Testis (tissue), 2 donors: ENCODE measurements around the gene GPR158.

ENCODE experiments used
- POLR2A ChIP-seq: fragments of 450-650 bp; IDR thresholded peaks from one replicate; pipeline ENCODE4 v1.6.1; 2017; ENCODE audit warnings: antibody characterized with exemption, mild to moderate bottlenecking, moderate library complexity
- TF ChIP-seq, protein P1 (sequence below), 3 experiments: fragments of 450-650 bp in 2 of 3; fragments of 200-600 bp in 1 of 3; sonication (generic) in 1 of 3; IDR thresholded peaks; one replicate each; pipeline ENCODE4 v1.5.1; 2016 to 2019; ENCODE audit warnings: antibody characterized with exemption in 3 of 3, mild to moderate bottlenecking in 2 of 3, moderate library complexity in 1 of 3

- no peak for TF ChIP-seq POLR2A
- TF ChIP-seq, protein P1, sequence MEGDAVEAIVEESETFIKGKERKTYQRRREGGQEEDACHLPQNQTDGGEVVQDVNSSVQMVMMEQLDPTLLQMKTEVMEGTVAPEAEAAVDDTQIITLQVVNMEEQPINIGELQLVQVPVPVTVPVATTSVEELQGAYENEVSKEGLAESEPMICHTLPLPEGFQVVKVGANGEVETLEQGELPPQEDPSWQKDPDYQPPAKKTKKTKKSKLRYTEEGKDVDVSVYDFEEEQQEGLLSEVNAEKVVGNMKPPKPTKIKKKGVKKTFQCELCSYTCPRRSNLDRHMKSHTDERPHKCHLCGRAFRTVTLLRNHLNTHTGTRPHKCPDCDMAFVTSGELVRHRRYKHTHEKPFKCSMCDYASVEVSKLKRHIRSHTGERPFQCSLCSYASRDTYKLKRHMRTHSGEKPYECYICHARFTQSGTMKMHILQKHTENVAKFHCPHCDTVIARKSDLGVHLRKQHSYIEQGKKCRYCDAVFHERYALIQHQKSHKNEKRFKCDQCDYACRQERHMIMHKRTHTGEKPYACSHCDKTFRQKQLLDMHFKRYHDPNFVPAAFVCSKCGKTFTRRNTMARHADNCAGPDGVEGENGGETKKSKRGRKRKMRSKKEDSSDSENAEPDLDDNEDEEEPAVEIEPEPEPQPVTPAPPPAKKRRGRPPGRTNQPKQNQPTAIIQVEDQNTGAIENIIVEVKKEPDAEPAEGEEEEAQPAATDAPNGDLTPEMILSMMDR (IDR thresholded peaks at IDR 0.05), result no peak
Observed at GRCh38 chr10:25297466-25297865, 122.7 kb downstream of the GPR158 start.
